ENCODE results near the gene UBAC2. TPM values are rescaled to one million over a fixed set of nuclear protein-coding genes. Genes with fewer than 3 reads are reported as not detected.

The UBAC2 gene
- total RNA-seq, 2 experiments from 2014 or later = 26.8 to 28.5 TPM

DNA sequence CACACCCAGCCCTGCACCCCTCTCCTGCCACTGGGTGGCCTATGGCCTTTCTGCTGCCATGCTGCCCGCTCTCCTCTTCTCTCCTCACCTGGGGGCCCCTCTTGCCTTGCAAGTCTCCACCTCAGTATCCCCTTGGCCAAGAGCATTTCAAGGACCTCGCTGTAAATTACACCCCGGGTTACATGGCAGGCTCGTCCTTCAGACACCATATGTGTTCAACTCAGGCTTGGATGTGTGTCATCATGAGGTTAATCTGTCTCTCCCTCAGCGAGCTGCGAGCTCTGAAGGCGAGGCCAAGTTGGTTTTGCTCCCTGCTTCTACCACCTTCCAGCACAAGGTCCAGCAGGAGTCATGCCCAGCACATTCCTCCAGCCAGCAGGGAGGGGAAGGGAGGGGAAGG lies 225.8 kb downstream of the UBAC2 start:
- DNase-seq (ENCODE audit: low spot score) = no peak
- H3K4me1 ChIP-seq (ENCODE audit: insufficient read depth, low read length, poor library complexity, severe bottlenecking) = peaks cover 43% of the 10 kb centered on the region
- no peak overlapping the region for H2AFZ ChIP-seq (ENCODE audit: low read length)
- no peaks in the 10 kb centered on the region for H4K20me1 ChIP-seq (ENCODE audit: insufficient read depth, low read length)
- no peaks in the 10 kb centered on the region for H3K9me3 ChIP-seq (ENCODE audit: low read length)
- ChIA-PET POLR2A (no interaction called here), CTCF (ENCODE audit: unreplicated experiment) (interaction anchor here (1.2 kb wide), 1 partner anchor 10 kb away, joined by 3 read pairs; no protein-coding TSS in a partner anchor)
- no peaks in the 10 kb centered on the region for H3K36me3 ChIP-seq (ENCODE audit: insufficient read depth, low read length)
- intact Hi-C loops (cut with micrococcal nuclease; ENCODE audit: unreplicated experiment) = loop anchor here (5.0 kb wide), 1 partner anchor 144 kb away; no protein-coding TSS in a partner anchor
- no peaks in the 10 kb centered on the region for H3K9me2 ChIP-seq (ENCODE audit: insufficient read depth, low read length)
- no peak overlapping the region for H3K4me3 ChIP-seq (ENCODE audit: low read depth, low read length, poor library complexity, severe bottlenecking)
- H3K27ac ChIP-seq (ENCODE audit: low read depth, low read length, poor library complexity, severe bottlenecking) = peak overlapping the region; percentile 93
- no peaks in the 10 kb centered on the region for H3K79me2 ChIP-seq (ENCODE audit: insufficient read depth, low read depth, low read length)
- TF ChIP-seq, protein P1, sequence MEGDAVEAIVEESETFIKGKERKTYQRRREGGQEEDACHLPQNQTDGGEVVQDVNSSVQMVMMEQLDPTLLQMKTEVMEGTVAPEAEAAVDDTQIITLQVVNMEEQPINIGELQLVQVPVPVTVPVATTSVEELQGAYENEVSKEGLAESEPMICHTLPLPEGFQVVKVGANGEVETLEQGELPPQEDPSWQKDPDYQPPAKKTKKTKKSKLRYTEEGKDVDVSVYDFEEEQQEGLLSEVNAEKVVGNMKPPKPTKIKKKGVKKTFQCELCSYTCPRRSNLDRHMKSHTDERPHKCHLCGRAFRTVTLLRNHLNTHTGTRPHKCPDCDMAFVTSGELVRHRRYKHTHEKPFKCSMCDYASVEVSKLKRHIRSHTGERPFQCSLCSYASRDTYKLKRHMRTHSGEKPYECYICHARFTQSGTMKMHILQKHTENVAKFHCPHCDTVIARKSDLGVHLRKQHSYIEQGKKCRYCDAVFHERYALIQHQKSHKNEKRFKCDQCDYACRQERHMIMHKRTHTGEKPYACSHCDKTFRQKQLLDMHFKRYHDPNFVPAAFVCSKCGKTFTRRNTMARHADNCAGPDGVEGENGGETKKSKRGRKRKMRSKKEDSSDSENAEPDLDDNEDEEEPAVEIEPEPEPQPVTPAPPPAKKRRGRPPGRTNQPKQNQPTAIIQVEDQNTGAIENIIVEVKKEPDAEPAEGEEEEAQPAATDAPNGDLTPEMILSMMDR (conservative IDR thresholded peaks at IDR 0.05; ENCODE audit: low read length) = no peak
- no peak for TF ChIP-seq EZH2phosphoT487 (IDR thresholded peaks at IDR 0.05; ENCODE audit: borderline replicate concordance, low read depth, low read length)
- H3K4me2 ChIP-seq (ENCODE audit: low read length) = peak overlapping the region; percentile 79
- no TSS peak for BruUV-seq (replicated peaks)

DNA sequence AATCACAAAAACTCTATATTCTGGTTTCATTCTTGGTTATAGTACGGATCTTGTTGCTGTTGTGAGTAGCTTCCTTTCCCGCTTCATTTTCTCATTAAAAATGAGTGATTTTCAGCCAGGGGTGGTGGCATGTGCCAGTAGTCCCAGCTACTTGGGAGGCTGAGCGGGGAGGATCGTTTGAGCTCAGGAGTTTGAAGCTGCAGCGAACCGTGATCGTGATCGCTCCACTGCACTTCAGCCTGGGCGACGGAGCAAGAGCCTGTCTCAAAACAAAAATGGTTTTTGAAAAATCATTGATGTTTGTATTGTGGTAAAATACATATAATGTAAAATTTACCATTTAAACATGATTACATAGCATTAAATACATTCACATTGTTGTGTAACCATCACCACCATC lies 229.0 kb downstream of the UBAC2 start:
- intact Hi-C loops (cut with micrococcal nuclease; ENCODE audit: unreplicated experiment) = loop anchor here (5.0 kb wide), 1 partner anchor 147 kb away; no protein-coding TSS in a partner anchor
- no peaks in the 10 kb centered on the region for H4K20me1 ChIP-seq (ENCODE audit: insufficient read depth, low read length)
- H3K36me3 ChIP-seq (ENCODE audit: insufficient read depth, low read length) = no peaks in the 10 kb centered on the region
- TF ChIP-seq EZH2phosphoT487 (IDR thresholded peaks at IDR 0.05; ENCODE audit: borderline replicate concordance, low read depth, low read length) = no peak
- TF ChIP-seq, protein P1 (conservative IDR thresholded peaks at IDR 0.05; ENCODE audit: low read length) = no peak
- H3K4me2 ChIP-seq (ENCODE audit: low read length) = peak overlapping the region; percentile 46
- DNase-seq (ENCODE audit: low spot score) = peak; percentile 39
- BruUV-seq (replicated peaks) = no TSS peak
- peaks cover 44% of the 10 kb centered on the region for H3K4me1 ChIP-seq (ENCODE audit: insufficient read depth, low read length, poor library complexity, severe bottlenecking)
- H3K79me2 ChIP-seq (ENCODE audit: insufficient read depth, low read depth, low read length) = no peaks in the 10 kb centered on the region
- H3K4me3 ChIP-seq (ENCODE audit: low read depth, low read length, poor library complexity, severe bottlenecking) = peak overlapping the region; percentile 19
- ChIA-PET POLR2A (interaction anchor here (0.7 kb wide), 1 partner anchor 48 kb away, joined by 4 read pairs; no protein-coding TSS in a partner anchor), CTCF (ENCODE audit: unreplicated experiment) (no interaction called here)
- no peaks in the 10 kb centered on the region for H3K9me3 ChIP-seq (ENCODE audit: low read length)
- H3K9me2 ChIP-seq (ENCODE audit: insufficient read depth, low read length) = no peaks in the 10 kb centered on the region
- no peak overlapping the region for H3K27ac ChIP-seq (ENCODE audit: low read depth, low read length, poor library complexity, severe bottlenecking)
- H2AFZ ChIP-seq (ENCODE audit: low read length) = no peak overlapping the region

DNA sequence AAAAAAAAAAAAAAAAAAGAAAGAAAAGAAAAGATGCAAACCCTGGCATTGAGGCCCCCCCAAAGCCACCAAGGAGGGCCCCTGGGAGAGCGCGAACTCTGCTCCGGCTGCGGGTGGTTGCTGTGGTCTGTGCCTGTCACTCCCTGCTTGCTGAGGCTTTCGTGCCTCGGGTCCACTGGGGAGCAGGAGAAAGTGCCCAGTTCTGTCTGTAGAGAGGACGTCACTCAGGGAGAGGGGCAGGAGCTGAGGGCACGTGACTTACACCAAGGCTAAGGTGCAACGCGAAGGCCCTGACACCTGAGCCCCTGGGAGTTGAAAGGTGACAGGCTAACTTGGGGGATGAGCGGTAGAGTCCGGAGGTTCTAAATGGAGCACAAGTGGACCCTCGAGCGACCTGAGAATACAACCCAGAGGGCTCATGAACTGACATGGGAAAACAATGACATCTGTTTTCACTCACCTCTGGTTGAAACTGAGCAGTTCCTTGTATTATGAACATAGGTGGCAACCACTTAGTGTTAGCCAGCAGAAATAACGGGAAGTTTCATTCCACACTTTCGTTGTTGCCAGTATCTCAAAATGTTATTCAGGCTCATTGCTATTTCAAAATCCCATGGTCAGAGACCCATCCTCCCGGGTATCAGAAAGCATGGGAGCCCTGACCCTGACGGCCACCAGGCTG lies 231.4 kb downstream of the UBAC2 start:
- no peaks in the 10 kb centered on the region for H3K9me2 ChIP-seq (ENCODE audit: insufficient read depth, low read length)
- no peaks in the 10 kb centered on the region for H3K79me2 ChIP-seq (ENCODE audit: insufficient read depth, low read depth, low read length)
- ChIA-PET POLR2A (no interaction called here), CTCF (ENCODE audit: unreplicated experiment) (no interaction called here)
- H3K36me3 ChIP-seq (ENCODE audit: insufficient read depth, low read length) = no peaks in the 10 kb centered on the region
- no TSS peak for BruUV-seq (replicated peaks)
- intact Hi-C loops (cut with micrococcal nuclease; ENCODE audit: unreplicated experiment) = no loop called here
- H3K27ac ChIP-seq (ENCODE audit: low read depth, low read length, poor library complexity, severe bottlenecking) = no peak overlapping the region
- H2AFZ ChIP-seq (ENCODE audit: low read length) = peak overlapping the region; percentile 26; the same call in 1 of the 2 replicates
- H3K9me3 ChIP-seq (ENCODE audit: low read length) = no peaks in the 10 kb centered on the region
- DNase-seq (ENCODE audit: low spot score) = peak; percentile 29
- H3K4me2 ChIP-seq (ENCODE audit: low read length) = peak overlapping the region; percentile 71
- H3K4me1 ChIP-seq (ENCODE audit: insufficient read depth, low read length, poor library complexity, severe bottlenecking) = peaks cover 25% of the 10 kb centered on the region
- no peak for TF ChIP-seq EZH2phosphoT487 (IDR thresholded peaks at IDR 0.05; ENCODE audit: borderline replicate concordance, low read depth, low read length)
- TF ChIP-seq, protein P1 (conservative IDR thresholded peaks at IDR 0.05; ENCODE audit: low read length) = no peak
- no peaks in the 10 kb centered on the region for H4K20me1 ChIP-seq (ENCODE audit: insufficient read depth, low read length)
- peak overlapping the region; percentile 18 for H3K4me3 ChIP-seq (ENCODE audit: low read depth, low read length, poor library complexity, severe bottlenecking)

All from OCI-LY7 (cell line).